ENCODE data around the gene CDC42EP2. TPM values are rescaled to one million over a fixed set of nuclear protein-coding genes. Genes with fewer than 3 reads are reported as not detected.
A peak's percentile ranks its signal among the peaks of the same experiment; 100 is the strongest.

Gene CDC42EP2
- total and polyA plus RNA-seq, 10 of the 15 experiments (the other 5 are each of a cell fraction or from before 2014, with no cell fraction given) = 0.03 to 1.2 (median 0.09) TPM; not detected in 3

- no peaks in the 10 kb centered on the region for H3K27me3 ChIP-seq (replicated peaks in 1 of 2; ENCODE audit: control insufficient read depth in 2 of 2, insufficient read depth in 2 of 2, low read length in 1 of 2)
- TF ChIP-seq POLR2A (IDR thresholded peaks at IDR 0.05; ENCODE audit: low read depth, low read length) = 0 out of 2 replicates have a peak, but pooled peaks have one; percentile 28
- TF ChIP-seq TBL1XR1 (IDR thresholded peaks at IDR 0.05; ENCODE audit: low read depth, low read length) = no peak
- no peak for TF ChIP-seq FOXK2 (IDR thresholded peaks at IDR 0.05)
- CTCF ChIA-PET = interaction anchor here (1.3 kb wide), 1 partner anchor 18 kb away, joined by 6 read pairs; no protein-coding TSS in a partner anchor
- no TSS peak for BruUV-seq (replicated peaks)
- in situ Hi-C loops (cut with MboI) (no loop called here), intact Hi-C loops (cut with micrococcal nuclease; ENCODE audit: unreplicated experiment) (no loop called here)
- H3K9me3 ChIP-seq (replicated peaks; ENCODE audit: control insufficient read depth, insufficient read depth, low read length) = no peaks in the 10 kb centered on the region
- no peak overlapping the region for H3K9ac ChIP-seq (ENCODE audit: control insufficient read depth, insufficient read depth, low read length)
- H3K4me1 ChIP-seq (ENCODE audit: control insufficient read depth, insufficient read depth, low read length) = no peaks in the 10 kb centered on the region
- no peak overlapping the region for H3K27ac ChIP-seq (ENCODE audit: control insufficient read depth, insufficient read depth)
- H3K4me3 ChIP-seq = no peak overlapping the region
- over 99% methylated on average over 8 of the region's 8 CpGs for WGBS (ENCODE audit: insufficient coverage, insufficient replicate concordance, low lambda C conversion rate, missing lambda C conversion rate)
- H2AFZ ChIP-seq (ENCODE audit: control insufficient read depth, low read depth, low read length) = no peak overlapping the region
- ATAC-seq (no peak), FAIRE-seq (no peak), DNase-seq (ENCODE audit: low read depth, low spot score) (no peak)
- peaks cover 17 to 28% of the 10 kb centered on the region in 2 experiments; a peak in 3 of 4 replicates for H3K36me3 ChIP-seq (ENCODE audit: control insufficient read depth in 2 of 2, insufficient read depth in 2 of 2, low read length in 1 of 2)
- H3K4me2 ChIP-seq (ENCODE audit: control insufficient read depth, insufficient read depth) = no peak overlapping the region
- POLR2A ChIA-PET = no interaction called here
- RAD21 ChIA-PET (ENCODE audit: unreplicated experiment) = no interaction called here
- SMC1A ChIA-PET (ENCODE audit: uncharacterized antibody, unreplicated experiment) = interaction anchor here (0.6 kb wide), 1 partner anchor 59 kb away, joined by 3 read pairs; no protein-coding TSS in a partner anchor
- no peaks in the 10 kb centered on the region for H3K79me2 ChIP-seq (ENCODE audit: control insufficient read depth, insufficient read depth, low read length)
- no peaks in the 10 kb centered on the region for H4K20me1 ChIP-seq (ENCODE audit: control insufficient read depth, insufficient read depth)
These were observed 16.5 kb upstream of the CDC42EP2 start for GRCh38 chr11:65298131-65298535.

GRCh38 chr11:65298655-65299179, 15.9 kb upstream of the CDC42EP2 start:
- H3K9ac ChIP-seq (ENCODE audit: control insufficient read depth, insufficient read depth, low read length) = no peak overlapping the region
- no peak for TF ChIP-seq PRDM15 (CRISPR knock-in tag; IDR thresholded peaks at IDR 0.05)
- TF ChIP-seq TCF7 (IDR thresholded peaks at IDR 0.05; ENCODE audit: borderline replicate concordance) = no peak
- TF ChIP-seq, protein P1, sequence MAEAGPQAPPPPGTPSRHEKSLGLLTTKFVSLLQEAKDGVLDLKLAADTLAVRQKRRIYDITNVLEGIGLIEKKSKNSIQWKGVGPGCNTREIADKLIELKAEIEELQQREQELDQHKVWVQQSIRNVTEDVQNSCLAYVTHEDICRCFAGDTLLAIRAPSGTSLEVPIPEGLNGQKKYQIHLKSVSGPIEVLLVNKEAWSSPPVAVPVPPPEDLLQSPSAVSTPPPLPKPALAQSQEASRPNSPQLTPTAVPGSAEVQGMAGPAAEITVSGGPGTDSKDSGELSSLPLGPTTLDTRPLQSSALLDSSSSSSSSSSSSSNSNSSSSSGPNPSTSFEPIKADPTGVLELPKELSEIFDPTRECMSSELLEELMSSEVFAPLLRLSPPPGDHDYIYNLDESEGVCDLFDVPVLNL (IDR thresholded peaks at IDR 0.05; ENCODE audit: low read depth, low read length) = no peak
- TF ChIP-seq PAX8 (IDR thresholded peaks at IDR 0.05) = no peak
- no peak for TF ChIP-seq TCF12 (IDR thresholded peaks at IDR 0.05; ENCODE audit: low read depth, low read length)
- TF ChIP-seq, protein P2, sequence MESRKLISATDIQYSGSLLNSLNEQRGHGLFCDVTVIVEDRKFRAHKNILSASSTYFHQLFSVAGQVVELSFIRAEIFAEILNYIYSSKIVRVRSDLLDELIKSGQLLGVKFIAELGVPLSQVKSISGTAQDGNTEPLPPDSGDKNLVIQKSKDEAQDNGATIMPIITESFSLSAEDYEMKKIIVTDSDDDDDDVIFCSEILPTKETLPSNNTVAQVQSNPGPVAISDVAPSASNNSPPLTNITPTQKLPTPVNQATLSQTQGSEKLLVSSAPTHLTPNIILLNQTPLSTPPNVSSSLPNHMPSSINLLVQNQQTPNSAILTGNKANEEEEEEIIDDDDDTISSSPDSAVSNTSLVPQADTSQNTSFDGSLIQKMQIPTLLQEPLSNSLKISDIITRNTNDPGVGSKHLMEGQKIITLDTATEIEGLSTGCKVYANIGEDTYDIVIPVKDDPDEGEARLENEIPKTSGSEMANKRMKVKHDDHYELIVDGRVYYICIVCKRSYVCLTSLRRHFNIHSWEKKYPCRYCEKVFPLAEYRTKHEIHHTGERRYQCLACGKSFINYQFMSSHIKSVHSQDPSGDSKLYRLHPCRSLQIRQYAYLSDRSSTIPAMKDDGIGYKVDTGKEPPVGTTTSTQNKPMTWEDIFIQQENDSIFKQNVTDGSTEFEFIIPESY (IDR thresholded peaks at IDR 0.05) = no peak

More at GRCh38 chr11:65298655-65299179, 15.9 kb upstream of the CDC42EP2 start:
- in situ Hi-C loops (cut with MboI) = no loop called here
- no peaks in the 10 kb centered on the region for H3K79me2 ChIP-seq (ENCODE audit: control insufficient read depth, insufficient read depth, low read length)
- H4K20me1 ChIP-seq (ENCODE audit: control insufficient read depth, insufficient read depth) = no peaks in the 10 kb centered on the region
- SMC1A ChIA-PET (ENCODE audit: uncharacterized antibody, unreplicated experiment) = no interaction called here
- BruUV-seq (replicated peaks) = no TSS peak
- H3K27ac ChIP-seq (ENCODE audit: control insufficient read depth, insufficient read depth) = no peak overlapping the region
- H3K27me3 ChIP-seq (replicated peaks in 1 of 2; ENCODE audit: control insufficient read depth in 2 of 2, insufficient read depth in 2 of 2, low read length in 1 of 2) = no peaks in the 10 kb centered on the region
- no peak overlapping the region for H2AFZ ChIP-seq (ENCODE audit: control insufficient read depth, low read depth, low read length)
- no peak for ATAC-seq
- POLR2A ChIA-PET = no interaction called here
- CTCF ChIA-PET = interaction anchor here (1.3 kb wide), 1 partner anchor 18 kb away, joined by 6 read pairs; no protein-coding TSS in a partner anchor
- intact Hi-C loops (cut with micrococcal nuclease; ENCODE audit: unreplicated experiment) = no loop called here
- no peak for FAIRE-seq
- no peak for DNase-seq (ENCODE audit: low read depth, low spot score)
- H3K4me2 ChIP-seq (ENCODE audit: control insufficient read depth, insufficient read depth) = no peak overlapping the region
- RAD21 ChIA-PET (ENCODE audit: unreplicated experiment) = no interaction called here
- no peaks in the 10 kb centered on the region for H3K9me3 ChIP-seq (replicated peaks; ENCODE audit: control insufficient read depth, insufficient read depth, low read length)
- no peaks in the 10 kb centered on the region for H3K4me1 ChIP-seq (ENCODE audit: control insufficient read depth, insufficient read depth, low read length)
- H3K36me3 ChIP-seq (ENCODE audit: control insufficient read depth in 2 of 2, insufficient read depth in 2 of 2, low read length in 1 of 2) = peaks cover 17 to 28% of the 10 kb centered on the region in 2 experiments; a peak in 3 of 4 replicates
- WGBS (ENCODE audit: insufficient coverage, insufficient replicate concordance, low lambda C conversion rate, missing lambda C conversion rate) = 92% methylated on average over 12 of the region's 12 CpGs
- no peak overlapping the region for H3K4me3 ChIP-seq

All from GM12878 (cell line).